GM23338 (cell line): ENCODE data around the gene PKD2L2. TPM values are rescaled to one million over a fixed set of nuclear protein-coding genes. Genes with fewer than 3 reads are reported as not detected.

Source experiments
- ATAC-seq: fragments of 200-7000 bp; cut with Tn5 transposase; 3 replicates; pipeline ENCODE4 v1.9.1; 2020
- DNase-seq: peaks from one replicate; pipeline ENCODE4 v3.0.0-alpha.2; 2015; ENCODE audit warnings: low spot score
- H2AFZ ChIP-seq: fragments of 200-600 bp; sonication (generic); 2 replicates; pipeline ENCODE4 v1.8.0; 2016; ENCODE audit warnings: antibody characterized with exemption, mild to moderate bottlenecking, moderate library complexity
- H3F3A ChIP-seq: fragments of 200-600 bp; sonication (generic); replicated peaks from 2 replicates; pipeline ENCODE4 v1.8.0; 2017; ENCODE audit warnings: antibody characterized with exemption, mixed run types, low read depth
- H3K27ac ChIP-seq: fragments of 200-600 bp; sonication (generic); 2 replicates; pipeline ENCODE4 v1.6.1; 2016; ENCODE audit warnings: low read depth
- H3K27me3 ChIP-seq: fragments of 200-600 bp; sonication (generic); 2 replicates; pipeline ENCODE4 v1.8.0; 2016; ENCODE audit warnings: mild to moderate bottlenecking, mixed run types, moderate library complexity; ENCODE audit not compliant: insufficient read depth
- H3K36me3 ChIP-seq: fragments of 200-600 bp; sonication (generic); 2 replicates; pipeline ENCODE4 v1.8.0; 2016; ENCODE audit warnings: mild to moderate bottlenecking; ENCODE audit not compliant: insufficient read depth
- H3K4me1 ChIP-seq: fragments of 200-600 bp; sonication (generic); 2 replicates; pipeline ENCODE4 v1.8.0; 2016; ENCODE audit warnings: mild to moderate bottlenecking, moderate library complexity; ENCODE audit not compliant: insufficient read depth
- H3K4me2 ChIP-seq: fragments of 200-600 bp; sonication (generic); 2 replicates; pipeline ENCODE4 v1.7.1; 2017; ENCODE audit warnings: mixed run types
- H3K4me3 ChIP-seq: fragments of 200-600 bp; sonication (generic); 2 replicates; pipeline ENCODE4 v1.6.1; 2016; ENCODE audit warnings: mixed run types
- H3K79me2 ChIP-seq: fragments of 200-600 bp; sonication (generic); replicated peaks from 2 replicates; pipeline ENCODE4 v1.8.0; 2017; ENCODE audit warnings: mild to moderate bottlenecking; ENCODE audit not compliant: insufficient read depth
- H3K9me2 ChIP-seq: fragments of 200-600 bp; sonication (generic); 2 replicates; pipeline ENCODE4 v1.8.0; 2017; ENCODE audit not compliant: insufficient read depth
- H4K20me1 ChIP-seq: fragments of 200-600 bp; sonication (generic); replicated peaks from 2 replicates; pipeline ENCODE4 v1.8.0; 2017; ENCODE audit warnings: mild to moderate bottlenecking; ENCODE audit not compliant: insufficient read depth
- H3K27ac Mint-ChIP-seq: 2 replicates; pipeline ENCODE4 v1.8.0; 2020; ENCODE audit warnings: inconsistent platforms, mild to moderate bottlenecking, moderate library complexity, mixed read lengths
- H3K27me3 Mint-ChIP-seq: 3 replicates; pipeline ENCODE4 v1.8.0; 2022; ENCODE audit warnings: low read depth, mild to moderate bottlenecking, moderate library complexity, mixed read lengths, inconsistent platforms; ENCODE audit not compliant: insufficient read depth, poor library complexity
- H3K36me3 Mint-ChIP-seq: 3 replicates; pipeline ENCODE4 v1.8.0; 2021; ENCODE audit warnings: low read depth, mild to moderate bottlenecking, inconsistent platforms, moderate library complexity, mixed read lengths
- H3K4me1 Mint-ChIP-seq: 3 replicates; pipeline ENCODE4 v1.8.0; 2020; ENCODE audit warnings: mild to moderate bottlenecking, inconsistent platforms, mixed read lengths
- H3K4me3 Mint-ChIP-seq: 3 replicates; pipeline ENCODE4 v1.8.0; 2021; ENCODE audit warnings: moderate library complexity, mild to moderate bottlenecking, inconsistent platforms, mixed read lengths
- H3K9me3 Mint-ChIP-seq: 3 replicates; pipeline ENCODE4 v1.8.0; 2020; ENCODE audit warnings: moderate library complexity, mild to moderate bottlenecking, inconsistent platforms, mixed read lengths
- CREB1 ChIP-seq: fragments of 250-450 bp; sonication (Bioruptor Pico); IDR thresholded peaks from 2 replicates; pipeline ENCODE4 v1.5.0; 2020; ENCODE audit warnings: low read depth, mild to moderate bottlenecking, moderate library complexity
- EZH2 ChIP-seq: fragments of 200-600 bp; sonication (generic); IDR thresholded peaks from one replicate; pipeline ENCODE4 v1.8.0; 2017; ENCODE audit warnings: antibody characterized with exemption, mild to moderate bottlenecking, low read depth; ENCODE audit not compliant: unreplicated experiment
- EZH2phosphoT487 ChIP-seq: fragments of 200-600 bp; sonication (generic); IDR thresholded peaks from one replicate; pipeline ENCODE4 v1.8.1; 2018; ENCODE audit warnings: antibody characterized with exemption; ENCODE audit not compliant: unreplicated experiment
- JUNB ChIP-seq: IDR thresholded peaks from one replicate; pipeline ENCODE4 v1.6.1; 2016; ENCODE audit warnings: antibody characterized with exemption; ENCODE audit not compliant: unreplicated experiment
- NANOG ChIP-seq: IDR thresholded peaks from 2 replicates; pipeline ENCODE4 v1.6.1; 2016; ENCODE audit warnings: antibody characterized with exemption, borderline replicate concordance
- POLR2AphosphoS5 ChIP-seq: IDR thresholded peaks from 2 replicates; pipeline ENCODE4 v1.6.1; 2016; ENCODE audit warnings: antibody characterized with exemption, low read depth
- STAT1 ChIP-seq: IDR thresholded peaks from one replicate; pipeline ENCODE4 v1.6.1; 2016; ENCODE audit warnings: antibody characterized with exemption; ENCODE audit not compliant: unreplicated experiment
- ZNF114 ChIP-seq: fragments of 250-450 bp; sonication (Bioruptor Pico); IDR thresholded peaks from 2 replicates; pipeline ENCODE4 v1.5.0; 2020; ENCODE audit warnings: mild to moderate bottlenecking, moderate library complexity
- ZNF331 ChIP-seq: fragments of 250-450 bp; sonication (Bioruptor Pico); IDR thresholded peaks from 2 replicates; pipeline ENCODE4 v1.5.0; 2020; ENCODE audit warnings: low read depth, mild to moderate bottlenecking, moderate library complexity
- polyA plus RNA-seq: library from polyadenylated mRNA; unstranded; fragments of >200 nt; fragmentation: Nextera tagmentation; extraction: Ambion mirVana; gene quantifications from 2 replicates; pipeline ENCODE4 v1.2.1, GENCODE V29; 2016
- total RNA-seq: library from RNA; depleted of rRNA; stranded (reverse); fragments of >200 nt; shearing (Covaris generic); gene quantifications from 2 replicates; pipeline ENCODE4 v1.2.3, GENCODE V29; 2014
- TF ChIP-seq, protein P1 (sequence below): fragments of 250-450 bp; sonication (Bioruptor Pico); IDR thresholded peaks from 2 replicates; pipeline ENCODE4 v1.5.0; 2020; ENCODE audit warnings: mild to moderate bottlenecking, moderate library complexity
- TF ChIP-seq, protein P2 (sequence below), 2 experiments: fragments of 200-600 bp in 1 of 2; sonication (generic) in 1 of 2; conservative IDR thresholded peaks; 2 replicates each; pipeline versions ENCODE4 v1.5.1 to v1.6.1; 2016 to 2017; ENCODE audit warnings: antibody characterized with exemption in 2 of 2, low read depth in 2 of 2, mild to moderate bottlenecking in 2 of 2, moderate library complexity in 1 of 2
- TF ChIP-seq, protein P3 (sequence below): IDR thresholded peaks from 2 replicates; pipeline ENCODE4 v1.6.1; 2016; ENCODE audit warnings: antibody characterized with exemption
- TF ChIP-seq, protein P4 (sequence below): IDR thresholded peaks from one replicate; pipeline ENCODE4 v1.6.1; 2018; ENCODE audit warnings: antibody characterized with exemption; ENCODE audit not compliant: unreplicated experiment

PKD2L2 gene
- total and polyA plus RNA-seq, 2 experiments from 2014 or later, result 0.16 TPM; not detected in 1

DNA sequence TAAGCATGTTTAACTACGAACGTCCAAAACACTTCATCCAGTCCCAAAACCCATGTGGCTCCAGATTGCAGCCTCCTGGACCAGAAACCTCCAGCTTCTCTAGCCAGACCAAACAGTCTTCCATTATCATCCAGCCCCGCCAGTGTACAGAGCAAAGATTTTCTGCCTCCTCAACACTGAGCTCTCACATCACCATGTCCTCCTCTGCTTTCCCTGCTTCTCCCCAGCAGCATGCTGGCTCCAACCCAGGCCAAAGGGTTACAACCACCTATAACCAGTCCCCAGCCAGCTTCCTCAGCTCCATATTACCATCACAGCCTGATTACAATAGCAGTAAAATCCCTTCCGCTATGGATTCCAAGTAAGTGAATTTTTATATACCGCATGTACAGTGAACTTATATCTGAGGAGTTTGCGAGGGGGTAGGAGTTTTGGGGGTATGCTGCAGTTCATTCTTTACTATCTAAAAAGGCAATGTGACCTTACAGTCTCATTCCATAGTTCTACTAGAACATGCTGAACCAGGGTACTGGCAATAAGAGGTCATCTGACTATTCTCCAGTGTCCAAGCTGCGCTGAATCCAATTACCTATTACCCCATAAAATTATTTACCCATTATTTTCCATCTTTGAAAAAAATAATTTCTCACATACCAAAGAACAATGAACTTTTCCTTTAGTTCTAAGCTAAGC, 18.5 kb upstream of the PKD2L2 start:
- H3K9me2 ChIP-seq, result no peaks in the 10 kb centered on the region
- no peaks in the 10 kb centered on the region for H3K4me1 ChIP-seq
- DNase-seq, result no peak
- H3K27me3 ChIP-seq, result no peaks in the 10 kb centered on the region
- H3F3A ChIP-seq, result no peaks in the 10 kb centered on the region
- no peaks in the 10 kb centered on the region for H3K79me2 ChIP-seq
- Mint-ChIP-seq H3K4me1 (no peaks in the 10 kb centered on the region), H3K27me3 (no peaks in the 10 kb centered on the region), H3K36me3 (no peaks in the 10 kb centered on the region), H3K4me3 (no peak overlapping the region), H3K9me3 (no peaks in the 10 kb centered on the region), H3K27ac (no peak overlapping the region)
- no peaks in the 10 kb centered on the region for H3K36me3 ChIP-seq
- H2AFZ ChIP-seq, result no peak overlapping the region
- no peaks in the 10 kb centered on the region for H4K20me1 ChIP-seq
- TF ChIP-seq NANOG (no peak), STAT1 (no peak), POLR2AphosphoS5 (no peak), EZH2 (no peak), JUNB (no peak), ZNF331 (CRISPR knock-in tag) (no peak), ZNF114 (CRISPR knock-in tag) (no peak), EZH2phosphoT487 (no peak), CREB1 (CRISPR knock-in tag) (no peak)
- TF ChIP-seq, protein P1, sequence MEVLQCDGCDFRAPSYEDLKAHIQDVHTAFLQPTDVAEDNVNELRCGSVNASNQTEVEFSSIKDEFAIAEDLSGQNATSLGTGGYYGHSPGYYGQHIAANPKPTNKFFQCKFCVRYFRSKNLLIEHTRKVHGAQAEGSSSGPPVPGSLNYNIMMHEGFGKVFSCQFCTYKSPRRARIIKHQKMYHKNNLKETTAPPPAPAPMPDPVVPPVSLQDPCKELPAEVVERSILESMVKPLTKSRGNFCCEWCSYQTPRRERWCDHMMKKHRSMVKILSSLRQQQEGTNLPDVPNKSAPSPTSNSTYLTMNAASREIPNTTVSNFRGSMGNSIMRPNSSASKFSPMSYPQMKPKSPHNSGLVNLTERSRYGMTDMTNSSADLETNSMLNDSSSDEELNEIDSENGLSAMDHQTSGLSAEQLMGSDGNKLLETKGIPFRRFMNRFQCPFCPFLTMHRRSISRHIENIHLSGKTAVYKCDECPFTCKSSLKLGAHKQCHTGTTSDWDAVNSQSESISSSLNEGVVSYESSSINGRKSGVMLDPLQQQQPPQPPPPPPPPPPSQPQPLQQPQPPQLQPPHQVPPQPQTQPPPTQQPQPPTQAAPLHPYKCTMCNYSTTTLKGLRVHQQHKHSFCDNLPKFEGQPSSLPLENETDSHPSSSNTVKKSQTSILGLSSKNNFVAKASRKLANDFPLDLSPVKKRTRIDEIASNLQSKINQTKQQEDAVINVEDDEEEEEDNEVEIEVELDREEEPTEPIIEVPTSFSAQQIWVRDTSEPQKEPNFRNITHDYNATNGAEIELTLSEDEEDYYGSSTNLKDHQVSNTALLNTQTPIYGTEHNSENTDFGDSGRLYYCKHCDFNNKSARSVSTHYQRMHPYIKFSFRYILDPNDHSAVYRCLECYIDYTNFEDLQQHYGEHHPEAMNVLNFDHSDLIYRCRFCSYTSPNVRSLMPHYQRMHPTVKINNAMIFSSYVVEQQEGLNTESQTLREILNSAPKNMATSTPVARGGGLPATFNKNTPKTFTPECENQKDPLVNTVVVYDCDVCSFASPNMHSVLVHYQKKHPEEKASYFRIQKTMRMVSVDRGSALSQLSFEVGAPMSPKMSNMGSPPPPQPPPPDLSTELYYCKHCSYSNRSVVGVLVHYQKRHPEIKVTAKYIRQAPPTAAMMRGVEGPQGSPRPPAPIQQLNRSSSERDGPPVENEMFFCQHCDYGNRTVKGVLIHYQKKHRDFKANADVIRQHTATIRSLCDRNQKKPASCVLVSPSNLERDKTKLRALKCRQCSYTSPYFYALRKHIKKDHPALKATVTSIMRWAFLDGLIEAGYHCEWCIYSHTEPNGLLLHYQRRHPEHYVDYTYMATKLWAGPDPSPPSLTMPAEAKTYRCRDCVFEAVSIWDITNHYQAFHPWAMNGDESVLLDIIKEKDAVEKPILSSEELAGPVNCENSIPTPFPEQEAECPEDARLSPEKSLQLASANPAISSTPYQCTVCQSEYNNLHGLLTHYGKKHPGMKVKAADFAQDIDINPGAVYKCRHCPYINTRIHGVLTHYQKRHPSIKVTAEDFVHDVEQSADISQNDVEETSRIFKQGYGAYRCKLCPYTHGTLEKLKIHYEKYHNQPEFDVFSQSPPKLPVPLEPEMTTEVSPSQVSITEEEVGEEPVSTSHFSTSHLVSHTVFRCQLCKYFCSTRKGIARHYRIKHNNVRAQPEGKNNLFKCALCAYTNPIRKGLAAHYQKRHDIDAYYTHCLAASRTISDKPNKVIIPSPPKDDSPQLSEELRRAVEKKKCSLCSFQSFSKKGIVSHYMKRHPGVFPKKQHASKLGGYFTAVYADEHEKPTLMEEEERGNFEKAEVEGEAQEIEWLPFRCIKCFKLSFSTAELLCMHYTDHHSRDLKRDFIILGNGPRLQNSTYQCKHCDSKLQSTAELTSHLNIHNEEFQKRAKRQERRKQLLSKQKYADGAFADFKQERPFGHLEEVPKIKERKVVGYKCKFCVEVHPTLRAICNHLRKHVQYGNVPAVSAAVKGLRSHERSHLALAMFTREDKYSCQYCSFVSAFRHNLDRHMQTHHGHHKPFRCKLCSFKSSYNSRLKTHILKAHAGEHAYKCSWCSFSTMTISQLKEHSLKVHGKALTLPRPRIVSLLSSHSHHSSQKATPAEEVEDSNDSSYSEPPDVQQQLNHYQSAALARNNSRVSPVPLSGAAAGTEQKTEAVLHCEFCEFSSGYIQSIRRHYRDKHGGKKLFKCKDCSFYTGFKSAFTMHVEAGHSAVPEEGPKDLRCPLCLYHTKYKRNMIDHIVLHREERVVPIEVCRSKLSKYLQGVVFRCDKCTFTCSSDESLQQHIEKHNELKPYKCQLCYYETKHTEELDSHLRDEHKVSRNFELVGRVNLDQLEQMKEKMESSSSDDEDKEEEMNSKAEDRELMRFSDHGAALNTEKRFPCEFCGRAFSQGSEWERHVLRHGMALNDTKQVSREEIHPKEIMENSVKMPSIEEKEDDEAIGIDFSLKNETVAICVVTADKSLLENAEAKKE, result no peak
- TF ChIP-seq, protein P2, sequence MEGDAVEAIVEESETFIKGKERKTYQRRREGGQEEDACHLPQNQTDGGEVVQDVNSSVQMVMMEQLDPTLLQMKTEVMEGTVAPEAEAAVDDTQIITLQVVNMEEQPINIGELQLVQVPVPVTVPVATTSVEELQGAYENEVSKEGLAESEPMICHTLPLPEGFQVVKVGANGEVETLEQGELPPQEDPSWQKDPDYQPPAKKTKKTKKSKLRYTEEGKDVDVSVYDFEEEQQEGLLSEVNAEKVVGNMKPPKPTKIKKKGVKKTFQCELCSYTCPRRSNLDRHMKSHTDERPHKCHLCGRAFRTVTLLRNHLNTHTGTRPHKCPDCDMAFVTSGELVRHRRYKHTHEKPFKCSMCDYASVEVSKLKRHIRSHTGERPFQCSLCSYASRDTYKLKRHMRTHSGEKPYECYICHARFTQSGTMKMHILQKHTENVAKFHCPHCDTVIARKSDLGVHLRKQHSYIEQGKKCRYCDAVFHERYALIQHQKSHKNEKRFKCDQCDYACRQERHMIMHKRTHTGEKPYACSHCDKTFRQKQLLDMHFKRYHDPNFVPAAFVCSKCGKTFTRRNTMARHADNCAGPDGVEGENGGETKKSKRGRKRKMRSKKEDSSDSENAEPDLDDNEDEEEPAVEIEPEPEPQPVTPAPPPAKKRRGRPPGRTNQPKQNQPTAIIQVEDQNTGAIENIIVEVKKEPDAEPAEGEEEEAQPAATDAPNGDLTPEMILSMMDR (conservative IDR thresholded peaks at IDR 0.05; ENCODE audit: low read depth in 2 of 2), result no peak
- TF ChIP-seq, protein P3, sequence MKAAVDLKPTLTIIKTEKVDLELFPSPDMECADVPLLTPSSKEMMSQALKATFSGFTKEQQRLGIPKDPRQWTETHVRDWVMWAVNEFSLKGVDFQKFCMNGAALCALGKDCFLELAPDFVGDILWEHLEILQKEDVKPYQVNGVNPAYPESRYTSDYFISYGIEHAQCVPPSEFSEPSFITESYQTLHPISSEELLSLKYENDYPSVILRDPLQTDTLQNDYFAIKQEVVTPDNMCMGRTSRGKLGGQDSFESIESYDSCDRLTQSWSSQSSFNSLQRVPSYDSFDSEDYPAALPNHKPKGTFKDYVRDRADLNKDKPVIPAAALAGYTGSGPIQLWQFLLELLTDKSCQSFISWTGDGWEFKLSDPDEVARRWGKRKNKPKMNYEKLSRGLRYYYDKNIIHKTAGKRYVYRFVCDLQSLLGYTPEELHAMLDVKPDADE, result no peak
- TF ChIP-seq, protein P4, sequence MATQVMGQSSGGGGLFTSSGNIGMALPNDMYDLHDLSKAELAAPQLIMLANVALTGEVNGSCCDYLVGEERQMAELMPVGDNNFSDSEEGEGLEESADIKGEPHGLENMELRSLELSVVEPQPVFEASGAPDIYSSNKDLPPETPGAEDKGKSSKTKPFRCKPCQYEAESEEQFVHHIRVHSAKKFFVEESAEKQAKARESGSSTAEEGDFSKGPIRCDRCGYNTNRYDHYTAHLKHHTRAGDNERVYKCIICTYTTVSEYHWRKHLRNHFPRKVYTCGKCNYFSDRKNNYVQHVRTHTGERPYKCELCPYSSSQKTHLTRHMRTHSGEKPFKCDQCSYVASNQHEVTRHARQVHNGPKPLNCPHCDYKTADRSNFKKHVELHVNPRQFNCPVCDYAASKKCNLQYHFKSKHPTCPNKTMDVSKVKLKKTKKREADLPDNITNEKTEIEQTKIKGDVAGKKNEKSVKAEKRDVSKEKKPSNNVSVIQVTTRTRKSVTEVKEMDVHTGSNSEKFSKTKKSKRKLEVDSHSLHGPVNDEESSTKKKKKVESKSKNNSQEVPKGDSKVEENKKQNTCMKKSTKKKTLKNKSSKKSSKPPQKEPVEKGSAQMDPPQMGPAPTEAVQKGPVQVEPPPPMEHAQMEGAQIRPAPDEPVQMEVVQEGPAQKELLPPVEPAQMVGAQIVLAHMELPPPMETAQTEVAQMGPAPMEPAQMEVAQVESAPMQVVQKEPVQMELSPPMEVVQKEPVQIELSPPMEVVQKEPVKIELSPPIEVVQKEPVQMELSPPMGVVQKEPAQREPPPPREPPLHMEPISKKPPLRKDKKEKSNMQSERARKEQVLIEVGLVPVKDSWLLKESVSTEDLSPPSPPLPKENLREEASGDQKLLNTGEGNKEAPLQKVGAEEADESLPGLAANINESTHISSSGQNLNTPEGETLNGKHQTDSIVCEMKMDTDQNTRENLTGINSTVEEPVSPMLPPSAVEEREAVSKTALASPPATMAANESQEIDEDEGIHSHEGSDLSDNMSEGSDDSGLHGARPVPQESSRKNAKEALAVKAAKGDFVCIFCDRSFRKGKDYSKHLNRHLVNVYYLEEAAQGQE, result no peak
- no peak overlapping the region for H3K4me3 ChIP-seq
- ATAC-seq, result no peak
- no peak overlapping the region for H3K27ac ChIP-seq
- no peak overlapping the region for H3K4me2 ChIP-seq
